Right lobe of liver (tissue), 4 donors: ENCODE results near the gene BRD1.

ENCODE experiments used
- POLR2A ChIP-seq: fragments of 450-650 bp; IDR thresholded peaks from one replicate; pipeline ENCODE4 v1.6.1; 2017; ENCODE audit warnings: antibody characterized with exemption, mild to moderate bottlenecking
- TF ChIP-seq, protein P1 (sequence below), 4 donors: fragments of 200-600 bp in 3 of 4; fragments of 450-650 bp in 1 of 4; IDR thresholded peaks; one replicate each; pipeline versions ENCODE4 v1.5.1 to v1.8.0; 2016 to 2022; ENCODE audit warnings: antibody characterized with exemption in 4 of 4, mild to moderate bottlenecking in 2 of 4
- donor health status: DM: no; HTN: no; CAD: no.
- donor health status: DM: no; HTN: no; CAD: no.
- donor health status: DM: no; HTN: yes; CAD: no.

DNA sequence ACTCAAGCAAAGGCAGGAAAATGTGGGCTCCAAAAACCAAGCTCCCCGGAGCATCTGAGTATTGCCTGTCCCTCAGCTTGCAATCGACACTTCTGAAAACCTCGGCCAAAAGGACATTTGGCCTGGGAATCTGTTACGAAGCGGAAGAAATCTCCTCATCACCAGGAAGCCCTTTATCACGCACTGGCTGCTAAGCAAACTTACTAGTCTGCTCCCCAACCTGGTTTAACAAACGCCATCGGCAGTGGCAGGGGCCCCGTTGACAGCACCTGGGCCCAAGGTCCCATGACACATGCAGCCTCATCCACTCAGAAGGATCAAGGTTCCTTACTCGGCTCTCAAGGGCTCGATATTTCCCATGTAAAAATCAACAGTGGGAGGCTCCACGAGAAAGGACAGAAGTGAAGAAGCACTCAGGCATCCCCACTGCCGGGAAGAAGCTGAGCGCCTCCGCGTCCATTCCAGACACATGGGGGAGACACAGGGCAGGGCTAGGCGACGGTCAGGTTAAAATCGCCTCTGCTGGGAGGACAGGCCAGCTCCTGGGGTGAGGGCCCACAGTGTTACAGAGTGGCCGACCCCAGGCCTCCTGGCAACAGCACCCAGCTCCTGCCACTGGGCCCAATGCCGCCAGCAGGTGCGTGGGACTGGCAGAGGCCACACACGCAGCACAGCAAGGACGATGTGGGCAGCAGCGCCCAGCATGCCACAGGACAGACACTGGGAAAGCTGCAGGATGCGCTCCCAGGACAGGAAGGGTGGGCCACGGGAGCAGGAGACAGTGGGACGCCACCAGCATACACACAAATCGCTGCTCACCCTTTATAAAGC lies 27.1 kb downstream of the BRD1 start:
- TF ChIP-seq, protein P1, sequence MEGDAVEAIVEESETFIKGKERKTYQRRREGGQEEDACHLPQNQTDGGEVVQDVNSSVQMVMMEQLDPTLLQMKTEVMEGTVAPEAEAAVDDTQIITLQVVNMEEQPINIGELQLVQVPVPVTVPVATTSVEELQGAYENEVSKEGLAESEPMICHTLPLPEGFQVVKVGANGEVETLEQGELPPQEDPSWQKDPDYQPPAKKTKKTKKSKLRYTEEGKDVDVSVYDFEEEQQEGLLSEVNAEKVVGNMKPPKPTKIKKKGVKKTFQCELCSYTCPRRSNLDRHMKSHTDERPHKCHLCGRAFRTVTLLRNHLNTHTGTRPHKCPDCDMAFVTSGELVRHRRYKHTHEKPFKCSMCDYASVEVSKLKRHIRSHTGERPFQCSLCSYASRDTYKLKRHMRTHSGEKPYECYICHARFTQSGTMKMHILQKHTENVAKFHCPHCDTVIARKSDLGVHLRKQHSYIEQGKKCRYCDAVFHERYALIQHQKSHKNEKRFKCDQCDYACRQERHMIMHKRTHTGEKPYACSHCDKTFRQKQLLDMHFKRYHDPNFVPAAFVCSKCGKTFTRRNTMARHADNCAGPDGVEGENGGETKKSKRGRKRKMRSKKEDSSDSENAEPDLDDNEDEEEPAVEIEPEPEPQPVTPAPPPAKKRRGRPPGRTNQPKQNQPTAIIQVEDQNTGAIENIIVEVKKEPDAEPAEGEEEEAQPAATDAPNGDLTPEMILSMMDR (IDR thresholded peaks at IDR 0.05), result no peak
- no peak for TF ChIP-seq POLR2A
